Measurements from ENCODE around the gene ASB1. TPM values are rescaled to one million over a fixed set of nuclear protein-coding genes. Genes with fewer than 3 reads are reported as not detected.

The ASB1 gene
- total and polyA plus RNA-seq, 4 donors: 20.0 to 45.2 (median 37.0) TPM

DNA sequence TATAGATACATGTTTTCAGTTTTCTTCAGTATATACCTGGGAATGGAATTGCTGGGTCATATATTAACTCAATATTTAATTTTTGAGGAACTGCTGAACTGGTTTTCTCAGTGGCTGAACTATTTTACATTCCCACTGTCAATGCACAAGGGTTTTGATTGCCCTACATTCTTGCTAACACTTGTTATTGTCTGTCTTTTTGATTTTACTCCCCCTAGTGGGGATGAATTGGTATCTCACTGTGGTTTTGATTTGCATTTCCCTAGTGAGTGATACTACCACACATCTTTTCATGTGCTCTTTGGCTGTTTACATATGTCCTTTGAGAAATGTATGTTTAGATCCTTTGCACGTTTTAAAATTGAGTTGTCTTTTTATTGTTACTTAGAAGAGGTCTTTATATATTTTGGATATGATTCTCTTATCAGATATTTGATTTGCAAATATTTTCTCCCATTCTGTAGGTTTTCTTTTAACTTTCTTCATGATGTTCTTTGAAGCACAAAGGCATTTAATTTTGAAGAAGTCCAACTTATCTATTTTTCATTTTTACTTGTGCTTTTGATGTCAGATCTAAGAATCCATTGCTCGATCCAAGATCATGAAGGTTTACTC is 36.2 kb downstream of the ASB1 start:
- intact Hi-C loops (cut with DNase I): loop anchor here (2.0 kb wide), 1 partner anchor 92 kb away; no protein-coding TSS in a partner anchor
- 69 to 75% methylated on average over 2 of the region's 2 CpGs for WGBS, 2 donors
- no peak for ATAC-seq (ENCODE audit: low FRiP score)

GRCh38 chr2:238464389-238464788 is 37.7 kb downstream of the ASB1 start:
- no peak overlapping the region for H3K27ac ChIP-seq (ENCODE audit: low read depth in 1 of 2, low read length in 2 of 2)
- H3K4me3 ChIP-seq (ENCODE audit: low read length in 2 of 2): no peak overlapping the region
- intact Hi-C loops (cut with DNase I): no loop called here
- H3K4me1 ChIP-seq (ENCODE audit: control insufficient read depth in 1 of 2, insufficient read depth in 2 of 2, low read length in 2 of 2): no peaks in the 10 kb centered on the region
- H3K27me3 ChIP-seq (ENCODE audit: control insufficient read depth in 1 of 2, insufficient read depth in 2 of 2, low read length in 1 of 2): no peaks in the 10 kb centered on the region
- 93 to 94% methylated on average over 10 of the region's 10 CpGs for WGBS, 2 donors
- ATAC-seq (ENCODE audit: low FRiP score) (no peak), DNase-seq (no peak)
- no peaks in the 10 kb centered on the region for H3K9me3 ChIP-seq (ENCODE audit: control insufficient read depth, low read length)
- H3K36me3 ChIP-seq (ENCODE audit: control insufficient read depth in 1 of 2, insufficient read depth in 2 of 2, low read length in 1 of 2): no peaks in the 10 kb centered on the region

More for the DNA sequence above, 36.2 kb downstream of the ASB1 start:
- Histone ChIP-seq H3K9me3 (ENCODE audit: control insufficient read depth, low read length) (no peaks in the 10 kb centered on the region), H3K4me3 (ENCODE audit: low read length in 2 of 2) (no peak overlapping the region), H3K27ac (ENCODE audit: low read depth in 1 of 2, low read length in 2 of 2) (no peak overlapping the region), H3K36me3 (ENCODE audit: control insufficient read depth in 1 of 2, insufficient read depth in 2 of 2, low read length in 1 of 2) (no peaks in the 10 kb centered on the region), H3K4me1 (ENCODE audit: control insufficient read depth in 1 of 2, insufficient read depth in 2 of 2, low read length in 2 of 2) (no peaks in the 10 kb centered on the region), H3K27me3 (ENCODE audit: control insufficient read depth in 1 of 2, insufficient read depth in 2 of 2, low read length in 1 of 2) (no peaks in the 10 kb centered on the region)
- no peak for DNase-seq

DNA sequence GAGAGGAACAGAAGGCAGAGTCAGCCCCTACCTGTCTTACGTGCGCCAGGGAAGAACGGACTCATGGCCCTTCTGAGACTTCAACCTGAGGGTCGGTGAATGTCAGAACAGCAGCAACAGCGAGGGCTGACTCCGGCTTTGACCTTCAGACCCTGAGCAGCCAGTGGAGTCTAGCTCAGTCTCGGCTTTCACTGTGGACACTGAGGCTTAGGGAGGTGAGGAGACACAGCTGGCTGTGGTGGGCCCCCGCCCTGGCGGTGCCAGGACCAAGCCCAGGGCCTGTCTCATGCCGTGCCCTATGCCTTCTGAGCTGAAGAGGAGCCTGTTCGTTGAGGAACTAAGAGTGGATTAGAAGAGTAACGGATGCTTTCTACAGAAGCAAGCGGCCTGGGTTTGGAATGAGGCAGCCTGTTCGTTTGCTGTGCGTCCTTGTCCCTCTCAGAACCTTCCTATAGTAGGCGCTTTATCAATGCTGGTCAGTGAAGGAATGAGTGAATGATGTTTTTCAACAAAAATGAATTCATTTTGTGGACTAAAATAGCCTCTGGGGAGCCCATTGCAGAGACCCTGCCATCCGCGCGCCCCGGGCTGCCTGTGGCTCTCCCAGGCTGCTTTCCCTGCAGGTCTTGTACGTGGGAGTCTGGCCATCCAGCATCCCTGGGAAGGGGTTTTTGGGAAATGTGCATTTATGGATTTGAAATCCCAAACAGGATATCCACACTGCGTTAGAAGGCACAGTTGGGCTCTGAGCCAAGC is 38.9 kb downstream of the ASB1 start:
- DNase-seq: no peak
- WGBS, 2 donors: 95% methylated on average over 22 of the region's 22 CpGs
- intact Hi-C loops (cut with DNase I): no loop called here

DNA sequence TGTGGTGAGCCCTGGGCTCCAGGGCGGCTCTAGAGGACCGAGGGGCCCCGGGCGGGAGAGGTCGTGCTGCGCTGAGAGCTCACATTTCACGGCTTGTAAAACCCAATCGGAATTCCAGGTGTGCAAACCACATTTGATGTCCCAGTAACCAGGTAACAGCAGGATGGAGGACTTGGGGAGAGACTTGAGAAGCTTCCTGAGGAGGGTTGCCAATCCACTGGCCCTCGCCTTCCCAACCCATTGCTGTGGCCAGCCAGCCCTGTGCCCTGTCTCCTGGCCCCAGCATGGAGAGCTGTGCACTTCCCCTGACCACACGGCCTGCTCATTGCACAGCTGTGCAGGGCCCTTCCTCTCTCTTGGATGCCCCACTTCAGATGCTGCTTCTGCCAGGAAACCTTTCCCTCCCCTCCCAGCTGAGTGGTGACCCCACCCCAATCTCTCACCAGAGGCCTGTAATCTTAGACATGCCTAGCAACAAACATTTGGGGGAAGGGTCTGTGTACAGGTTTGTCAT is 39.6 kb downstream of the ASB1 start:
- intact Hi-C loops (cut with DNase I): no loop called here
- ATAC-seq (ENCODE audit: low FRiP score): no peak
- 92 to 93% methylated on average over 10 of the region's 10 CpGs for WGBS, 2 donors

More for the DNA sequence above, 38.9 kb downstream of the ASB1 start:
- peaks cover 2% of the 10 kb centered on the region for H3K9me3 ChIP-seq (ENCODE audit: control insufficient read depth, low read length)
- no peak overlapping the region for H3K4me3 ChIP-seq (ENCODE audit: low read length in 2 of 2)
- ATAC-seq (ENCODE audit: low FRiP score): no peak
- no peak overlapping the region for H3K27ac ChIP-seq (ENCODE audit: low read depth in 1 of 2, low read length in 2 of 2)
- H3K27me3 ChIP-seq (ENCODE audit: control insufficient read depth in 1 of 2, insufficient read depth in 2 of 2, low read length in 1 of 2): no peaks in the 10 kb centered on the region
- no peaks in the 10 kb centered on the region for H3K36me3 ChIP-seq (ENCODE audit: control insufficient read depth in 1 of 2, insufficient read depth in 2 of 2, low read length in 1 of 2)
- H3K4me1 ChIP-seq (ENCODE audit: control insufficient read depth in 1 of 2, insufficient read depth in 2 of 2, low read length in 2 of 2): no peaks in the 10 kb centered on the region

GRCh38 chr2:238467062-238467461 is 40.3 kb downstream of the ASB1 start:
- DNase-seq (no peak), ATAC-seq (ENCODE audit: low FRiP score) (no peak)
- 94 to 95% methylated on average over 4 of the region's 4 CpGs for WGBS, 2 donors
- intact Hi-C loops (cut with DNase I): no loop called here
- Histone ChIP-seq H3K27ac (ENCODE audit: low read depth in 1 of 2, low read length in 2 of 2) (no peak overlapping the region), H3K36me3 (ENCODE audit: control insufficient read depth in 1 of 2, insufficient read depth in 2 of 2, low read length in 1 of 2) (no peaks in the 10 kb centered on the region), H3K9me3 (ENCODE audit: control insufficient read depth, low read length) (peaks cover 2% of the 10 kb centered on the region), H3K27me3 (ENCODE audit: control insufficient read depth in 1 of 2, insufficient read depth in 2 of 2, low read length in 1 of 2) (no peaks in the 10 kb centered on the region), H3K4me3 (ENCODE audit: low read length in 2 of 2) (no peak overlapping the region), H3K4me1 (ENCODE audit: control insufficient read depth in 1 of 2, insufficient read depth in 2 of 2, low read length in 2 of 2) (no peaks in the 10 kb centered on the region)

More for the DNA sequence above, 39.6 kb downstream of the ASB1 start:
- no peaks in the 10 kb centered on the region for H3K36me3 ChIP-seq (ENCODE audit: control insufficient read depth in 1 of 2, insufficient read depth in 2 of 2, low read length in 1 of 2)
- no peak overlapping the region for H3K4me3 ChIP-seq (ENCODE audit: low read length in 2 of 2)
- H3K9me3 ChIP-seq (ENCODE audit: control insufficient read depth, low read length): peaks cover 2% of the 10 kb centered on the region
- no peaks in the 10 kb centered on the region for H3K4me1 ChIP-seq (ENCODE audit: control insufficient read depth in 1 of 2, insufficient read depth in 2 of 2, low read length in 2 of 2)
- no peak for DNase-seq
- H3K27me3 ChIP-seq (ENCODE audit: control insufficient read depth in 1 of 2, insufficient read depth in 2 of 2, low read length in 1 of 2): no peaks in the 10 kb centered on the region
- no peak overlapping the region for H3K27ac ChIP-seq (ENCODE audit: low read depth in 1 of 2, low read length in 2 of 2)

GRCh38 chr2:238467792-238468191 is 41.1 kb downstream of the ASB1 start:
- no peak overlapping the region for H3K27ac ChIP-seq (ENCODE audit: low read depth in 1 of 2, low read length in 2 of 2)
- no peaks in the 10 kb centered on the region for H3K4me1 ChIP-seq (ENCODE audit: control insufficient read depth in 1 of 2, insufficient read depth in 2 of 2, low read length in 2 of 2)
- no peaks in the 10 kb centered on the region for H3K27me3 ChIP-seq (ENCODE audit: control insufficient read depth in 1 of 2, insufficient read depth in 2 of 2, low read length in 1 of 2)
- no peak for DNase-seq
- WGBS, 2 donors: 5 to 7% methylated on average over 1 of the region's 1 CpG
- H3K9me3 ChIP-seq (ENCODE audit: control insufficient read depth, low read length): peaks cover 2% of the 10 kb centered on the region
- H3K36me3 ChIP-seq (ENCODE audit: control insufficient read depth in 1 of 2, insufficient read depth in 2 of 2, low read length in 1 of 2): no peaks in the 10 kb centered on the region
- no peak overlapping the region for H3K4me3 ChIP-seq (ENCODE audit: low read length in 2 of 2)
- ATAC-seq (ENCODE audit: low FRiP score): no peak
- intact Hi-C loops (cut with DNase I): no loop called here

DNA sequence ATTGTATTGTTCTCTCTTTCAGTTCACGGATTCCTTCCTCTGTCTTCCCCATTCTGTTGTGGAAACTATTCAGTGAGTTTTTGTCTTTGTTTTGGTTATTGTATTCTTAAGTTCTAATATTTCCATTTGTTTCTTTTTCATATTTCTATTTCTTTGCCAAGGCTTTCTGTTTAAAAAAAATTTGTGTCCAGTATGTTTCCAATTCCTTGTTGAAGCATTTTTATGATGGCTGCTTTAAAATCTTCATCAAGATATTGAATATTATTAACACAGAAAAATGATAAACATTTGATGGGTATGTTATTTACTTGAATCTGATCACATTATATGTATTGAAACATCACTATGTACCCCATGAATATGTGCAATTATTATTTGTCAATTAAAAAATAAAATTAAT is 42.4 kb downstream of the ASB1 start:
- H3K27ac ChIP-seq (ENCODE audit: low read depth in 1 of 2, low read length in 2 of 2): no peak overlapping the region
- ATAC-seq (ENCODE audit: low FRiP score) (no peak), DNase-seq (no peak)
- H3K4me1 ChIP-seq (ENCODE audit: control insufficient read depth in 1 of 2, insufficient read depth in 2 of 2, low read length in 2 of 2): no peaks in the 10 kb centered on the region
- no peak overlapping the region for H3K4me3 ChIP-seq (ENCODE audit: low read length in 2 of 2)
- intact Hi-C loops (cut with DNase I): no loop called here
- H3K27me3 ChIP-seq (ENCODE audit: control insufficient read depth in 1 of 2, insufficient read depth in 2 of 2, low read length in 1 of 2): no peaks in the 10 kb centered on the region
- WGBS, 2 donors: 95 to 97% methylated on average over 1 of the region's 1 CpG
- H3K9me3 ChIP-seq (ENCODE audit: control insufficient read depth, low read length): peaks cover 3% of the 10 kb centered on the region
- H3K36me3 ChIP-seq (ENCODE audit: control insufficient read depth in 1 of 2, insufficient read depth in 2 of 2, low read length in 1 of 2): no peaks in the 10 kb centered on the region

- no peak overlapping the region for H3K27ac ChIP-seq (ENCODE audit: low read depth in 1 of 2, low read length in 2 of 2)
- DNase-seq (no peak), ATAC-seq (ENCODE audit: low FRiP score) (no peak)
- H3K9me3 ChIP-seq (ENCODE audit: control insufficient read depth, low read length): peaks cover 3% of the 10 kb centered on the region
- intact Hi-C loops (cut with DNase I): no loop called here
- no peaks in the 10 kb centered on the region for H3K27me3 ChIP-seq (ENCODE audit: control insufficient read depth in 1 of 2, insufficient read depth in 2 of 2, low read length in 1 of 2)
- 96 to 98% methylated on average over 4 of the region's 4 CpGs for WGBS, 2 donors
- H3K36me3 ChIP-seq (ENCODE audit: control insufficient read depth in 1 of 2, insufficient read depth in 2 of 2, low read length in 1 of 2): no peaks in the 10 kb centered on the region
- no peaks in the 10 kb centered on the region for H3K4me1 ChIP-seq (ENCODE audit: control insufficient read depth in 1 of 2, insufficient read depth in 2 of 2, low read length in 2 of 2)
- H3K4me3 ChIP-seq (ENCODE audit: low read length in 2 of 2): no peak overlapping the region
These were observed 46.3 kb downstream of the ASB1 start for GRCh38 chr2:238473014-238473413.

- ATAC-seq (ENCODE audit: low FRiP score) (no peak), DNase-seq (no peak)
- Histone ChIP-seq H3K4me1 (ENCODE audit: control insufficient read depth in 1 of 2, insufficient read depth in 2 of 2, low read length in 2 of 2) (no peaks in the 10 kb centered on the region), H3K4me3 (ENCODE audit: low read length in 2 of 2) (no peak overlapping the region), H3K27ac (ENCODE audit: low read depth in 1 of 2, low read length in 2 of 2) (no peak overlapping the region), H3K9me3 (ENCODE audit: control insufficient read depth, low read length) (peaks cover 3% of the 10 kb centered on the region), H3K36me3 (ENCODE audit: control insufficient read depth in 1 of 2, insufficient read depth in 2 of 2, low read length in 1 of 2) (no peaks in the 10 kb centered on the region), H3K27me3 (ENCODE audit: control insufficient read depth in 1 of 2, insufficient read depth in 2 of 2, low read length in 1 of 2) (no peaks in the 10 kb centered on the region)
- intact Hi-C loops (cut with DNase I): no loop called here
- 80 to 86% methylated on average over 1 of the region's 1 CpG for WGBS, 2 donors
These were observed 46.8 kb downstream of the ASB1 start for GRCh38 chr2:238473523-238473922.
